OCI-LY1 (cell line): ENCODE measurements around the gene NEDD4L.

Source experiments
- H2AFZ ChIP-seq: fragments of 200-600 bp; sonication (generic), shearing (Covaris generic); 2 replicates; pipeline ENCODE4 v1.6.0; 2014; ENCODE audit warnings: antibody characterized with exemption, mild to moderate bottlenecking, low read length
- H3F3A ChIP-seq: fragments of 200-600 bp; sonication (generic), shearing (Covaris generic); 2 replicates; pipeline ENCODE4 v1.6.0; 2014; ENCODE audit warnings: mild to moderate bottlenecking, antibody characterized with exemption, low read length, moderate library complexity; ENCODE audit not compliant: insufficient read depth
- H3K27ac ChIP-seq: fragments of 200-600 bp; sonication (generic); 2 replicates; pipeline ENCODE4 v1.5.1; 2014; ENCODE audit warnings: low read length, mixed run types, mild to moderate bottlenecking, low read depth; ENCODE audit not compliant: poor library complexity, severe bottlenecking
- H3K27me3 ChIP-seq: fragments of 200-600 bp; sonication (generic); 2 replicates; pipeline ENCODE4 v1.6.0; 2014; ENCODE audit warnings: antibody characterized with exemption, mild to moderate bottlenecking, low read length, moderate library complexity; ENCODE audit not compliant: insufficient read depth
- H3K36me3 ChIP-seq: fragments of 200-600 bp; sonication (generic); 2 replicates; pipeline ENCODE4 v1.6.1; 2014; ENCODE audit warnings: mild to moderate bottlenecking, antibody characterized with exemption, low read length, moderate library complexity, mixed read lengths; ENCODE audit not compliant: insufficient read depth
- H3K4me1 ChIP-seq: fragments of 200-600 bp; sonication (generic); 2 replicates; pipeline ENCODE4 v1.5.1; 2014; ENCODE audit warnings: mild to moderate bottlenecking, low read length, moderate library complexity; ENCODE audit not compliant: insufficient read depth, severe bottlenecking
- H3K4me2 ChIP-seq: fragments of 200-600 bp; sonication (generic), shearing (Covaris generic); 2 replicates; pipeline ENCODE4 v1.6.1; 2014; ENCODE audit warnings: low read length
- H3K4me3 ChIP-seq: fragments of 200-600 bp; sonication (generic); 2 replicates; pipeline ENCODE4 v1.5.1; 2014; ENCODE audit warnings: low read length, low read depth, mild to moderate bottlenecking, mixed read lengths; ENCODE audit not compliant: poor library complexity, severe bottlenecking
- H3K79me2 ChIP-seq: fragments of 200-600 bp; shearing (Covaris generic); 2 replicates; pipeline ENCODE4 v1.6.1; 2016; ENCODE audit warnings: mixed run types, low read length, mixed read lengths; ENCODE audit not compliant: insufficient read depth
- H3K9ac ChIP-seq: fragments of 200-600 bp; sonication (generic), shearing (Covaris generic); 2 replicates; pipeline ENCODE4 v1.6.1; 2014; ENCODE audit warnings: mild to moderate bottlenecking, low read length, mixed read lengths
- H3K9me2 ChIP-seq: fragments of 200-600 bp; sonication (generic), shearing (Covaris generic); 2 replicates; pipeline ENCODE4 v1.6.1; 2014; ENCODE audit warnings: low read depth, mild to moderate bottlenecking, low read length, mixed read lengths
- H3K9me3 ChIP-seq: fragments of 200-600 bp; shearing (Covaris generic); 2 replicates; pipeline ENCODE4 v1.6.1; 2014; ENCODE audit warnings: low read length, mixed read lengths
- H4K20me1 ChIP-seq: fragments of 200-600 bp; sonication (generic), shearing (Covaris generic); 2 replicates; pipeline ENCODE4 v1.6.0; 2016; ENCODE audit warnings: mild to moderate bottlenecking, low read length; ENCODE audit not compliant: insufficient read depth
- CTCF ChIP-seq: fragments of 200-600 bp; sonication (generic), shearing (Covaris generic); IDR thresholded peaks from 2 replicates; pipeline ENCODE4 v1.5.1; 2017; ENCODE audit warnings: mild to moderate bottlenecking, antibody characterized with exemption, low read length, moderate library complexity, mixed read lengths
- EZH2 ChIP-seq: fragments of 200-600 bp; sonication (generic), shearing (Covaris generic); IDR thresholded peaks from 2 replicates; pipeline ENCODE4 v1.8.0; 2017; ENCODE audit warnings: borderline replicate concordance, mixed run types, mild to moderate bottlenecking, antibody characterized with exemption, low read length, moderate library complexity, mixed read lengths

Gene NEDD4L

GRCh38 chr18:58311390-58311789 is 267.4 kb downstream of the NEDD4L start:
- H3K9me2 ChIP-seq: no peaks in the 10 kb centered on the region
- H3K79me2 ChIP-seq: no peaks in the 10 kb centered on the region
- TF ChIP-seq CTCF (no peak), EZH2 (no peak)
- H3K9ac ChIP-seq: no peak overlapping the region
- H4K20me1 ChIP-seq: no peaks in the 10 kb centered on the region
- no peak overlapping the region for H3K4me2 ChIP-seq
- H3K9me3 ChIP-seq: no peaks in the 10 kb centered on the region
- no peak overlapping the region for H3K27ac ChIP-seq
- no peaks in the 10 kb centered on the region for H3K36me3 ChIP-seq
- H3K4me3 ChIP-seq: no peak overlapping the region
- H3F3A ChIP-seq: no peaks in the 10 kb centered on the region
- H3K27me3 ChIP-seq: no peaks in the 10 kb centered on the region
- H3K4me1 ChIP-seq: no peaks in the 10 kb centered on the region
- no peak overlapping the region for H2AFZ ChIP-seq

- TF ChIP-seq CTCF (no peak), EZH2 (no peak)
- no peak overlapping the region for H2AFZ ChIP-seq
- no peaks in the 10 kb centered on the region for H3K27me3 ChIP-seq
- H3K9ac ChIP-seq: no peak overlapping the region
- no peaks in the 10 kb centered on the region for H3K79me2 ChIP-seq
- no peaks in the 10 kb centered on the region for H3K36me3 ChIP-seq
- no peaks in the 10 kb centered on the region for H4K20me1 ChIP-seq
- no peak overlapping the region for H3K4me2 ChIP-seq
- H3K27ac ChIP-seq: no peak overlapping the region
- H3K4me3 ChIP-seq: no peak overlapping the region
- no peaks in the 10 kb centered on the region for H3K9me2 ChIP-seq
- H3K9me3 ChIP-seq: no peaks in the 10 kb centered on the region
- H3K4me1 ChIP-seq: no peaks in the 10 kb centered on the region
- H3F3A ChIP-seq: no peaks in the 10 kb centered on the region
These were observed 269.5 kb downstream of the NEDD4L start for GRCh38 chr18:58313491-58314032.

GRCh38 chr18:58314284-58314683 is 270.3 kb downstream of the NEDD4L start:
- H3K9me3 ChIP-seq: no peaks in the 10 kb centered on the region
- H3K9me2 ChIP-seq: no peaks in the 10 kb centered on the region
- no peak overlapping the region for H3K4me2 ChIP-seq
- no peaks in the 10 kb centered on the region for H3K27me3 ChIP-seq
- no peaks in the 10 kb centered on the region for H3K4me1 ChIP-seq
- no peak for TF ChIP-seq EZH2
- TF ChIP-seq CTCF: no peak
- no peaks in the 10 kb centered on the region for H4K20me1 ChIP-seq
- no peaks in the 10 kb centered on the region for H3K36me3 ChIP-seq
- H3K27ac ChIP-seq: no peak overlapping the region
- H3K79me2 ChIP-seq: no peaks in the 10 kb centered on the region
- no peak overlapping the region for H3K9ac ChIP-seq
- H3K4me3 ChIP-seq: no peak overlapping the region
- no peaks in the 10 kb centered on the region for H3F3A ChIP-seq
- H2AFZ ChIP-seq: no peak overlapping the region
